Fibroblast of the aortic adventitia (primary cell): Measurements from ENCODE around the gene MORN1. TPM values are rescaled to one million over a fixed set of nuclear protein-coding genes. Genes with fewer than 3 reads are reported as not detected.

Experiments used
- DNase-seq: peaks from one replicate; pipeline ENCODE4 v3.0.0-alpha.2; 2010; ENCODE audit warnings: low read depth
- H3K4me3 ChIP-seq: 2 replicates; pipeline ENCODE4 v1.5.1; 2011; ENCODE audit warnings: low read depth, mild to moderate bottlenecking, control low read depth, low read length, moderate library complexity
- CTCF ChIP-seq: IDR thresholded peaks from 2 replicates; pipeline ENCODE4 v1.5.1; 2011; ENCODE audit warnings: mild to moderate bottlenecking, low read length, control low read depth, inconsistent platforms; ENCODE audit not compliant: insufficient read depth
- total RNA-seq: library from RNA; depleted of rRNA; stranded (reverse); fragments of >200 nt; gene quantifications from 2 replicates; pipeline ENCODE4 v1.2.3, GENCODE V29; 2012; ENCODE audit warnings: low replicate concordance

MORN1 gene
- total RNA-seq, 1 donor: 11.8 TPM

GRCh38 chr1:2283371-2283990 is 107.9 kb downstream of the MORN1 start:
- DNase-seq: no peak
- no peak overlapping the region for H3K4me3 ChIP-seq
- no peak for TF ChIP-seq CTCF

GRCh38 chr1:2282556-2283270 is 108.6 kb downstream of the MORN1 start:
- no peak for TF ChIP-seq CTCF
- DNase-seq: no peak
- H3K4me3 ChIP-seq: no peak overlapping the region

GRCh38 chr1:2279817-2280216 is 111.5 kb downstream of the MORN1 start:
- H3K4me3 ChIP-seq: no peak overlapping the region
- TF ChIP-seq CTCF: no peak
- no peak for DNase-seq

- no peak for TF ChIP-seq CTCF
- DNase-seq: peak; percentile 93
- H3K4me3 ChIP-seq: peak overlapping the region; percentile 3
Measured at GRCh38 chr1:2279210-2279639, 112.1 kb downstream of the MORN1 start.

GRCh38 chr1:2278591-2279209 is 112.7 kb downstream of the MORN1 start:
- no peak for DNase-seq
- no peak overlapping the region for H3K4me3 ChIP-seq
- TF ChIP-seq CTCF: no peak

GRCh38 chr1:2277741-2278488 is 113.4 kb downstream of the MORN1 start:
- no peak for TF ChIP-seq CTCF
- no peak overlapping the region for H3K4me3 ChIP-seq
- no peak for DNase-seq
